Measurements from ENCODE around the gene PEX1. TPM values are rescaled to one million over a fixed set of nuclear protein-coding genes. Genes with fewer than 3 reads are reported as not detected.
A peak's percentile ranks its signal among the peaks of the same experiment; 100 is the strongest.
"Not testable (repeated sequence)": the region's sequence is repeated elsewhere in the genome, so short reads cannot be mapped to it uniquely, and the experiment has no call there.

Gene PEX1
- total RNA-seq, 4 donors from 2014 or later = 12.9 to 19.5 (median 14.1) TPM

DNA sequence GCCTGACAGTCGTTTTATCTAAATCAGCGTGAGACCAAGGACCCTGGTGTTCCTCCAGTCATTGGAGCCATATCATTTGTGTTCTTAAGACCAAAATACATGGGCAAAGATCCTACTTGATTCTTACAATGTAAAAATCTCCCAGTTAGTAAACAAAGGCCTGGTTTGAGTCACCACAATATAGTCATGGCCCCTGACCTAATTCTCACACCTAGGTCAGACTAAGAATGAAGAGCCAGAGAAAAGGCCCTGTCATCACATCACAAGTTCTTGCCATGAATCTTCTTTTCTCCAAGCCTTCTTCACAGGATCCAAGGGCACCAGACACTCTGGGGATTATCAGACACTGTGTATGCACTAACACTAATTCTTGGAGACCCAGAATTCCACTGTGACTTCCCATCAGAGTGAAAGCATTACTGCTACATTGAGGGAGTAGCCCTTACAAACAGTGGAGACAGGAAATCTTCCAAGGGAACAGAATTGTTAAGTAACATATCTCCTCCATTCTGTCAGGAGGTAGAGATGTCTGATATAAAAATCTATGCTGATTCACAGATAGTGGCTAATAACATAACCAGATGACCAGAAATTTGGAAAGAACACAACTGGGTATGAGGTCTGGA is 42.9 kb downstream of the PEX1 start:
- Histone ChIP-seq H3K9me3 (no peaks in the 10 kb centered on the region), H3K4me3 (no peak overlapping the region), H3K4me1 (no peaks in the 10 kb centered on the region), H3K36me3 (peaks cover 25 to 64% (median 45%) of the 10 kb centered on the region in 4 donors), H3K27me3 (no peaks in the 10 kb centered on the region), H3K27ac (replicated peaks in 1 of 4) (no peak overlapping the region)
- intact Hi-C loops (cut with DNase I) = no loop called here
- TF ChIP-seq EP300 (IDR thresholded peaks at IDR 0.05) = no peak
- TF ChIP-seq POLR2AphosphoS5 (IDR thresholded peaks at IDR 0.05) = no peak
- TF ChIP-seq, protein P1, sequence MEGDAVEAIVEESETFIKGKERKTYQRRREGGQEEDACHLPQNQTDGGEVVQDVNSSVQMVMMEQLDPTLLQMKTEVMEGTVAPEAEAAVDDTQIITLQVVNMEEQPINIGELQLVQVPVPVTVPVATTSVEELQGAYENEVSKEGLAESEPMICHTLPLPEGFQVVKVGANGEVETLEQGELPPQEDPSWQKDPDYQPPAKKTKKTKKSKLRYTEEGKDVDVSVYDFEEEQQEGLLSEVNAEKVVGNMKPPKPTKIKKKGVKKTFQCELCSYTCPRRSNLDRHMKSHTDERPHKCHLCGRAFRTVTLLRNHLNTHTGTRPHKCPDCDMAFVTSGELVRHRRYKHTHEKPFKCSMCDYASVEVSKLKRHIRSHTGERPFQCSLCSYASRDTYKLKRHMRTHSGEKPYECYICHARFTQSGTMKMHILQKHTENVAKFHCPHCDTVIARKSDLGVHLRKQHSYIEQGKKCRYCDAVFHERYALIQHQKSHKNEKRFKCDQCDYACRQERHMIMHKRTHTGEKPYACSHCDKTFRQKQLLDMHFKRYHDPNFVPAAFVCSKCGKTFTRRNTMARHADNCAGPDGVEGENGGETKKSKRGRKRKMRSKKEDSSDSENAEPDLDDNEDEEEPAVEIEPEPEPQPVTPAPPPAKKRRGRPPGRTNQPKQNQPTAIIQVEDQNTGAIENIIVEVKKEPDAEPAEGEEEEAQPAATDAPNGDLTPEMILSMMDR (IDR thresholded peaks at IDR 0.05) = no peak
- TF ChIP-seq POLR2A (IDR thresholded peaks at IDR 0.05; ENCODE audit: low read depth) = no peak
- 92% methylated on average over 2 of the region's 2 CpGs for WGBS
- DNase-seq (ENCODE audit: extremely low spot score) = no peak

DNA sequence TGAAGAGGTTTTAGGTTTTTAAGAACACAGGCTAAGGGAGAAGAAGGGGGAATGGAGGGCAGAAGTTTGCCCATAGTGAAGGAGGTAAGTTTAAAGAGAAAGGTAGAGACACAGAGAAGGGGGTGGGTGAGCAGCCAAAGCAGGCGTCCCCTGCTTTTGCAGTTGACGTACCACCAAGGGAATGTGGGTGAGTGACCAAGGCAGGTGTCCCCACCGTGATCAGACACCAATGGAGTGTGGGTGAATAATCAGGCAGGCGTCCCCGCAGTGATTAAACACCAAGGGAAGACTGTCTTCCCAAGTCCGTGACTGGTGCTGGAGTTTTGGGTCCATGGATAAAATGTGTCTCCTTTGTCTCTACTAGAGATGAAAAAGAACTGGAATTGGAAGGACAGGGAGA is 44.1 kb downstream of the PEX1 start:
- intact Hi-C loops (cut with DNase I); H3K4me3 ChIP-seq; H3K27ac ChIP-seq (replicated peaks in 1 of 4); H3K9me3 ChIP-seq; DNase-seq (ENCODE audit: extremely low spot score); H3K27me3 ChIP-seq; H3K4me1 ChIP-seq: not testable (repeated sequence)
- peaks cover 15 to 52% (median 35%) of the 10 kb centered on the region in 4 donors for H3K36me3 ChIP-seq
- 87% methylated on average over 6 of the region's 6 CpGs for WGBS

DNA sequence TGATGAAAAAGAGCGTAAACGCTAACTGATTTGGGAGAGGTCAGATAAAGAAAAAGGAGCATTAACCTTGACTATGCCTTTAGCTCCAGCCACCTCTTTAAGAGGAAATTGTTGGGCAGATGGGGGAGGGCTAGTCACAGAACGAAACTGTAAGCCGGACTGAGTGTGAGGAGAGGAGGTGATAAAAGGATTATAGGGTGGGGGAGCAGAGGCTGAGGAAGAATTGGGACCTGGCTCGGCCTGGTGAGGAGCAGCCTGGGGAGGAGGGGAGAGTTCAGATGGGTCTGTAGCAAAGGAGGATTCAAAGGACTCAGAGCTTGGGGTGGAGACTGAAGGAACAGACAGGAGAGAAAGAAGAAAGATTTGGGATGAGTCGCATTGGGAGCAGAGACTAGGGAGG is 44.7 kb downstream of the PEX1 start:
- intact Hi-C loops (cut with DNase I); H3K4me3 ChIP-seq; H3K4me1 ChIP-seq; DNase-seq (ENCODE audit: extremely low spot score); H3K27ac ChIP-seq (replicated peaks in 1 of 4); H3K9me3 ChIP-seq; H3K27me3 ChIP-seq: not testable (repeated sequence)
- H3K36me3 ChIP-seq = peaks cover 9 to 51% (median 33%) of the 10 kb centered on the region in 4 donors
- 76% methylated on average over 6 of the region's 6 CpGs for WGBS

DNA sequence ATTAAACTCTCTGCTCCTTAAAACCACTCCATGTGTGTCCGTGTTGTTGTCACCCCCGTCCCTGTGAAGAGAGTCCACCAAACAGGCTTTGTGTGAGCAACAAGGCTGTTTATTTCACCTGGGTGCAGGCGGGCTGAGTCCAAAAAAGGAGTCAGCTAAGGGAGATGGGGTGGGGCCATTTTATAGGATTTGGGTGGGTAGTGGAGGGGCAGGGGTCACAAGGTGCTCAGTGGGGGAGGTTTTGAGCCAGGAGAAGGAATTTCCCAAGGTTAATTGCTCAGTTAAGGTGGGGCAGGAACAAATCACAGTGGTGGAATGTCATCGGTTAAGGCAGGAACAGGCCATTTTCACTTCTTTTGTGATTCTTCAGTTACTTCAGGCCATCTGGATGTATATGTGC is 49.2 kb downstream of the PEX1 start:
- H3K4me1 ChIP-seq; intact Hi-C loops (cut with DNase I); H3K27me3 ChIP-seq; H3K27ac ChIP-seq (replicated peaks in 1 of 4); H3K9me3 ChIP-seq; H3K4me3 ChIP-seq: not testable (repeated sequence)
- peak; percentile 50 for DNase-seq (ENCODE audit: extremely low spot score)
- 87% methylated on average over 4 of the region's 4 CpGs for WGBS
- H3K36me3 ChIP-seq = peaks cover 0 to 50% (median 32%) of the 10 kb centered on the region in 4 donors

- no peaks in the 10 kb centered on the region for H3K9me3 ChIP-seq
- H3K4me3 ChIP-seq = no peak overlapping the region
- 93% methylated on average over 4 of the region's 4 CpGs for WGBS
- no peaks in the 10 kb centered on the region for H3K27me3 ChIP-seq
- intact Hi-C loops (cut with DNase I) = no loop called here
- H3K4me1 ChIP-seq = no peaks in the 10 kb centered on the region
- DNase-seq (ENCODE audit: extremely low spot score) = peak; percentile 19
- H3K27ac ChIP-seq (replicated peaks in 1 of 4) = no peak overlapping the region
- TF ChIP-seq, protein P1 (IDR thresholded peaks at IDR 0.05) = no peak
- TF ChIP-seq POLR2A (IDR thresholded peaks at IDR 0.05; ENCODE audit: low read depth) (no peak), POLR2AphosphoS5 (IDR thresholded peaks at IDR 0.05) (no peak), EP300 (IDR thresholded peaks at IDR 0.05) (no peak)
- peaks cover 0 to 51% (median 32%) of the 10 kb centered on the region in 4 donors for H3K36me3 ChIP-seq
Observed at GRCh38 chr7:92478711-92479110, 49.6 kb downstream of the PEX1 start.

DNA sequence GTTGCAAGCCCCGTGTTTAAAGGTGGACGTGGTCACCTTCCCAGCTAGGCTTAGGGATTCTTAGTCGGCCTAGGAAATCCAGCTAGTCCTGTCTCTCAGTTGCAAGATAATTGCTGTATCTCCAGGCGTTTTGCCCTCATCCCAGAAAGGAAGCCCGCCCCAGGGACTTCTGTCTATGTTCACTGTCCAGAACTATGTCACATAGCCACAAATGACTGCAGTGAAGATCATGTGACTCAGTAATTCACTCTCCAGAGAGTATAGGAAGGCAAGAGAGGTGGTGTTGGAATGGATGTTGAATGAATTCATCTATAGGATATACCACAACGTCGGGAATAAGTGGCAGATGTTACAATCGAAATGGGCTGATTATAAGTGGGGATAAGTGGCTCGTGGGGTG is 50.2 kb downstream of the PEX1 start:
- no peak for DNase-seq (ENCODE audit: extremely low spot score)
- Histone ChIP-seq H3K4me1 (no peaks in the 10 kb centered on the region), H3K27me3 (no peaks in the 10 kb centered on the region), H3K9me3 (no peaks in the 10 kb centered on the region), H3K27ac (replicated peaks in 1 of 4) (no peak overlapping the region), H3K4me3 (no peak overlapping the region), H3K36me3 (peaks cover 0 to 55% (median 32%) of the 10 kb centered on the region in 4 donors)
- TF ChIP-seq EP300 (IDR thresholded peaks at IDR 0.05) = no peak
- TF ChIP-seq, protein P1 (IDR thresholded peaks at IDR 0.05) = no peak
- TF ChIP-seq POLR2AphosphoS5 (IDR thresholded peaks at IDR 0.05) = no peak
- no peak for TF ChIP-seq POLR2A (IDR thresholded peaks at IDR 0.05; ENCODE audit: low read depth)
- 92% methylated on average over 9 of the region's 9 CpGs for WGBS
- intact Hi-C loops (cut with DNase I) = no loop called here

- H3K4me3 ChIP-seq; H3K27me3 ChIP-seq; H3K4me1 ChIP-seq; H3K9me3 ChIP-seq; DNase-seq (ENCODE audit: extremely low spot score); intact Hi-C loops (cut with DNase I); H3K27ac ChIP-seq (replicated peaks in 1 of 4): not testable (repeated sequence)
- 98% methylated on average over 11 of the region's 11 CpGs for WGBS
- peaks cover 0 to 59% (median 32%) of the 10 kb centered on the region in 4 donors for H3K36me3 ChIP-seq
Observed at GRCh38 chr7:92477681-92478080, 50.6 kb downstream of the PEX1 start, which contains the start of gene ERVW-1. ERVW-1 (minus strand) TSS chr7:92477946; CDS start chr7:92470381, 7,565 bp downstream.

DNA sequence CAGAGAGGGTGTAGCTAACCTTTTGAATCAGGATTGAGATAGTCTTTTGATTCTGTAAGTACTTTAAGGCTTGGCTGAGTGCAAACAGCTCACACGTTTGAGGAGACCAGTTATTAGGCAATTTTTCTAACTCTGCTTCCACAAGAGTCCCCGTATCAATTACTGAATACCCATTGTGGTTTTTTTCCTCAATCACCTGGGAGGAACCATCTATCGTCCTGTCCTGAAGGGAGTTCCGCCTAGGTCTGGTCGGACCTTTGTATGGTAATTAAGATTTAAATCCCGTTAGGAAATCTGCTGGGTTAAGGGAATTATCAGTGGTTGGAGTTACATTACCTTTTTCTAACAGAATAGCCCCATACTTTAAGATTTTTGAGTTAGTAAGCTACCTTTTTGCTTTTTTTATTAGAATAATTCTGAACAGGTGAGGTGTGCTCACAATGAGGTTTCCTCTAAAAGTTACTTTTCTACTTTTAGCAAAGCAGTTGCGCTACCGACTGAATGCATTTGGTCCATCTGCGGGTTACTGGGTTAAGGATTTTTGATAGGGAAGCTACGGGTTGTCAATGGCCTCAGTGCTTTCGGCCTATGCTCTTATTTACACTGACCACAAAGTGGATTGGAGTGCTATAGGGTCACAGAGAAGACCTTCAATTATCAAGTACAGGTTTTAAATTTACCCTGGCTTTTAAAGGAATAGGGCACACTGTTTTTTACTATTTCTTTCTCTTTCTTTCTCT is 52.3 kb downstream of the PEX1 start:
- DNase-seq (ENCODE audit: extremely low spot score); H3K4me3 ChIP-seq; intact Hi-C loops (cut with DNase I); H3K9me3 ChIP-seq; H3K27me3 ChIP-seq; H3K4me1 ChIP-seq; H3K27ac ChIP-seq (replicated peaks in 1 of 4): not testable (repeated sequence)
- H3K36me3 ChIP-seq = peaks cover 0 to 73% (median 36%) of the 10 kb centered on the region in 4 donors
- WGBS = 95% methylated on average over 11 of the region's 11 CpGs

DNA sequence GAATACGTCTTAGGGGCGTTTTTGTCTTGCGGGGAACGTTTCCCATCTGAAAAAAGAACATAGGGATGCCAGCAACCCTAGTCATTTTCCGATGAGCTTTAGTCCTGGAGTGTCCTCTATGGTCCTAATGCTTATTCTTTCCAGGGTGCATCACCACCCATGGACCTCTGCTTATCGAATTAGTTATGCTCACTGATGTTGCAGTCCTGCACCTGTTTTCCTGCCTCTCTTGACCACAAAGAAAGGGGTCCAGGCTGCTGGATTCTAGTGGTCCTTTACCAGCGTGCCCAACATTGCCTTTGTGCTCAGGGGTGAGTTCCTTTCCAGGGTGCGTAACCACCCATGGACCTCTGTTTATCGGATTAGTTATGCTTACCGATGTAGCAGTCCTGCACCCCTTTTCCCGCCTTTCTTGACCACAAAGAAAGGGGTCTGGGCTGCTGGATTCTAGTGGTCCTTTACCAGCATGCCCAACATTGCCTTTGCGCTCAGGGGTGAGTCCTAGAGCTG is 53.0 kb downstream of the PEX1 start:
- H3K27me3 ChIP-seq; H3K9me3 ChIP-seq; H3K27ac ChIP-seq (replicated peaks in 1 of 4); intact Hi-C loops (cut with DNase I); DNase-seq (ENCODE audit: extremely low spot score); H3K4me1 ChIP-seq; H3K4me3 ChIP-seq: not testable (repeated sequence)
- 83% methylated on average over 12 of the region's 12 CpGs for WGBS
- H3K36me3 ChIP-seq = peaks cover 0 to 78% (median 38%) of the 10 kb centered on the region in 4 donors
